Hepatocyte (in vitro differentiated cells): ENCODE data around the gene LYSET. TPM values are rescaled to one million over a fixed set of nuclear protein-coding genes. Genes with fewer than 3 reads are reported as not detected.
"Not testable (repeated sequence)": the region's sequence is repeated elsewhere in the genome, so short reads cannot be mapped to it uniquely, and the experiment has no call there.

Source experiments
- DNase-seq: peaks from one replicate; pipeline ENCODE4 v3.0.0-alpha.2; 2016; ENCODE audit warnings: low spot score
- H2AFZ ChIP-seq: fragments of 200-600 bp; sonication (generic); 2 replicates; pipeline ENCODE4 v1.6.0; 2016; ENCODE audit warnings: antibody characterized with exemption, mild to moderate bottlenecking
- H3K27ac ChIP-seq: fragments of 200-600 bp; sonication (generic); 2 replicates; pipeline ENCODE4 v1.5.1; 2016; ENCODE audit warnings: mild to moderate bottlenecking
- H3K27me3 ChIP-seq: fragments of 200-600 bp; sonication (generic); 2 replicates; pipeline ENCODE4 v1.6.1; 2016
- H3K36me3 ChIP-seq: fragments of 200-600 bp; sonication (generic); replicated peaks from 2 replicates; pipeline ENCODE4 v1.5.1; 2016; ENCODE audit warnings: low read depth; ENCODE audit not compliant: insufficient read depth
- H3K4me1 ChIP-seq: fragments of 200-600 bp; sonication (generic); 2 replicates; pipeline ENCODE4 v1.5.1; 2016; ENCODE audit warnings: mild to moderate bottlenecking, moderate library complexity; ENCODE audit not compliant: insufficient read depth
- H3K4me2 ChIP-seq: fragments of 200-600 bp; sonication (generic); 2 replicates; pipeline ENCODE4 v1.6.0; 2016
- H3K4me3 ChIP-seq: fragments of 200-600 bp; sonication (generic); 2 replicates; pipeline ENCODE4 v1.5.1; 2016; ENCODE audit warnings: mild to moderate bottlenecking
- H3K79me2 ChIP-seq: fragments of 200-600 bp; sonication (generic); 2 replicates; pipeline ENCODE4 v1.6.0; 2017; ENCODE audit warnings: mild to moderate bottlenecking
- H3K9me2 ChIP-seq: fragments of 200-600 bp; sonication (generic); replicated peaks from 2 replicates; pipeline ENCODE4 v1.6.0; 2017; ENCODE audit warnings: mild to moderate bottlenecking; ENCODE audit not compliant: insufficient read depth
- H3K9me3 ChIP-seq: fragments of 200-600 bp; sonication (generic); 2 replicates; pipeline ENCODE4 v1.5.1; 2016; ENCODE audit warnings: low read depth, mild to moderate bottlenecking
- H4K20me1 ChIP-seq: fragments of 200-600 bp; sonication (generic); 2 replicates; pipeline ENCODE4 v1.6.0; 2016; ENCODE audit warnings: mild to moderate bottlenecking; ENCODE audit not compliant: insufficient read depth, poor library complexity, severe bottlenecking
- EZH2 ChIP-seq: fragments of 200-600 bp; sonication (generic); IDR thresholded peaks from 2 replicates; pipeline ENCODE4 v1.6.1; 2016; ENCODE audit warnings: antibody characterized with exemption, mild to moderate bottlenecking, borderline replicate concordance
- EZH2phosphoT487 ChIP-seq: fragments of 200-600 bp; sonication (generic); IDR thresholded peaks from one replicate; pipeline ENCODE4 v1.6.1; 2018; ENCODE audit warnings: antibody characterized with exemption, mild to moderate bottlenecking, low read depth, moderate library complexity; ENCODE audit not compliant: unreplicated experiment, severe bottlenecking
- WGBS: methylation state at CpG from one replicate; pipeline ENCODE4 v1.1.6; 2016; ENCODE audit warnings: low lambda C conversion rate; ENCODE audit errors: missing lambda C conversion rate; 5-methylcytosine and 5-hydroxymethylcytosine counted together
- polyA plus RNA-seq: library from polyadenylated mRNA; unstranded; fragments of >200 nt; fragmentation: Nextera tagmentation; extraction: Ambion mirVana; gene quantifications from 2 replicates; pipeline ENCODE4 v1.2.1, GENCODE V29; 2016
- total RNA-seq: library from RNA; depleted of rRNA; stranded (reverse); fragments of >200 nt; gene quantifications from 2 replicates; pipeline ENCODE4 v1.2.3, GENCODE V29; 2014
- TF ChIP-seq, protein P1 (sequence below): fragments of 200-600 bp; sonication (generic); IDR thresholded peaks from 2 replicates; pipeline ENCODE4 v1.5.1; 2016; ENCODE audit warnings: antibody characterized with exemption, mild to moderate bottlenecking; ENCODE audit not compliant: poor library complexity

LYSET gene
- total and polyA plus RNA-seq, 2 experiments from 2014 or later: 17.8 to 53.0 TPM

DNA sequence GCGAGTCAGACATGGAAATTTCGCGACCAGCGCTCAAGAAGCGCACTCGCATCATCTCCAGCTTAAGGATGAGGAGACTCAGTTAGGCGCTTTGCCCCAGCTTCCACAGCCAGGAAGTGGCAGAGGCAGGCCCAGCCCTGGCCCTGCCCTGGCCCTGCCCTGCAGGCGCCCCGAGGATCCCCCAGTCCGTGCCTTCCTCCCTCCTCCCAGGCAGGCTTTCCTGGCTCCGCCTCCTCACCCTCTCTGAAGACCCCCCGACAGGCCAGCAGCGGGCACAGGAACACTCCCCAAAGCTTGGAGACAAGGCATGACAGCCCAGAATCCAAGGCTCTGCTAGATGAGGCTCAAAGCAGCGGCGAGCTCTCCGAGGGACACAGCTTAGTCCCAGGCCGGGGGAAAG lies 47.0 kb downstream of the LYSET start:
- 93% methylated on average over 15 of the region's 17 CpGs for WGBS
- DNase-seq: no peak
- Histone ChIP-seq H3K27me3 (no peaks in the 10 kb centered on the region), H3K79me2 (no peaks in the 10 kb centered on the region), H3K9me2 (no peaks in the 10 kb centered on the region), H3K36me3 (no peaks in the 10 kb centered on the region), H3K4me1 (no peaks in the 10 kb centered on the region), H3K4me2 (no peak overlapping the region), H3K27ac (no peak overlapping the region), H3K9me3 (no peaks in the 10 kb centered on the region), H4K20me1 (no peaks in the 10 kb centered on the region), H2AFZ (no peak overlapping the region), H3K4me3 (no peak overlapping the region)
- TF ChIP-seq, protein P1, sequence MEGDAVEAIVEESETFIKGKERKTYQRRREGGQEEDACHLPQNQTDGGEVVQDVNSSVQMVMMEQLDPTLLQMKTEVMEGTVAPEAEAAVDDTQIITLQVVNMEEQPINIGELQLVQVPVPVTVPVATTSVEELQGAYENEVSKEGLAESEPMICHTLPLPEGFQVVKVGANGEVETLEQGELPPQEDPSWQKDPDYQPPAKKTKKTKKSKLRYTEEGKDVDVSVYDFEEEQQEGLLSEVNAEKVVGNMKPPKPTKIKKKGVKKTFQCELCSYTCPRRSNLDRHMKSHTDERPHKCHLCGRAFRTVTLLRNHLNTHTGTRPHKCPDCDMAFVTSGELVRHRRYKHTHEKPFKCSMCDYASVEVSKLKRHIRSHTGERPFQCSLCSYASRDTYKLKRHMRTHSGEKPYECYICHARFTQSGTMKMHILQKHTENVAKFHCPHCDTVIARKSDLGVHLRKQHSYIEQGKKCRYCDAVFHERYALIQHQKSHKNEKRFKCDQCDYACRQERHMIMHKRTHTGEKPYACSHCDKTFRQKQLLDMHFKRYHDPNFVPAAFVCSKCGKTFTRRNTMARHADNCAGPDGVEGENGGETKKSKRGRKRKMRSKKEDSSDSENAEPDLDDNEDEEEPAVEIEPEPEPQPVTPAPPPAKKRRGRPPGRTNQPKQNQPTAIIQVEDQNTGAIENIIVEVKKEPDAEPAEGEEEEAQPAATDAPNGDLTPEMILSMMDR: no peak
- TF ChIP-seq EZH2phosphoT487 (no peak), EZH2 (no peak)

DNA sequence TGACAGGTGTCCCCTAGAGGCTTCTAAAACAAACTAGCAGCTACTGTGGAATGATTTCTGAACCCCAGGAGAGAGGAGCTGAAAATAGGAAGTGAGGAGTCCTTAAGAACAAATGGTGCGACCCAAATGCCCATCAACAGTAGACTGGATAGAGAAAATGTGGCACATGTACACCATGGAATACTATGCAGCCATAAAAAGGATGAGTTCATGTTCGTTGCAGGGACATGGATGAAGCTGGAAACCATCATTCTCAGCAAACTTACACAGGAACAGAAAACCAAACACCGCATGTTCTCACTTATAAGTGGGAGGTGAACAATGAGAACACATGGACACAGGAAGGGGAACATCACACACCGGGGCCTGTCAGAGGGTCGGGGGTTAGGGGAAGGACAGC lies 48.0 kb downstream of the LYSET start:
- not testable (repeated sequence) for H3K79me2 ChIP-seq, H3K36me3 ChIP-seq, H3K4me3 ChIP-seq, H4K20me1 ChIP-seq, H3K27me3 ChIP-seq, H3K27ac ChIP-seq, H3K4me1 ChIP-seq, H3K9me3 ChIP-seq, H3K4me2 ChIP-seq, H2AFZ ChIP-seq, H3K9me2 ChIP-seq, DNase-seq
- WGBS: 93% methylated on average over 5 of the region's 5 CpGs

DNA sequence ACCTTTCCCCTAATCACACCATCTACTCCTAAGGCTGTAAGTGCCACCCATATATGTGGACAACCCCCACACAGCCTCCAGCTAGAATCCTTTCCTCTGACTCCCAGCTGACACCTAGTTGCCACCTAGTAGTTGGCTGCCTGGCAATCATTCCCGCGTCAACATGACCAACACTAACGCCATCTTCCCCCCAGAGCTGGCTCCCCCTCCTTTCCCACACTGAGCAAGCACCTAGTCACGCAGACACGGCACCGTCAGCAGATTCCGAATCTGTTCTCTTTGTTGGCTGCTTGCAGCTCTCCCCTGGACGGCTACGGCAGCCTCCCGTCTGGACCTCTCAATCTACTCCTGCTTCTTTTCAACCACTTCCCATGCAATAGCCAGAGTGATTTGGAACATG lies 49.7 kb downstream of the LYSET start:
- H3K79me2 ChIP-seq: no peaks in the 10 kb centered on the region
- H3K4me3 ChIP-seq: no peak overlapping the region
- no peak overlapping the region for H3K27ac ChIP-seq
- no peaks in the 10 kb centered on the region for H3K27me3 ChIP-seq
- H3K36me3 ChIP-seq: no peaks in the 10 kb centered on the region
- no peak overlapping the region for H3K4me2 ChIP-seq
- H4K20me1 ChIP-seq: no peaks in the 10 kb centered on the region
- H3K4me1 ChIP-seq: no peaks in the 10 kb centered on the region
- 57% methylated on average over 10 of the region's 10 CpGs for WGBS
- H3K9me2 ChIP-seq: no peaks in the 10 kb centered on the region
- no peak for TF ChIP-seq EZH2
- TF ChIP-seq, protein P1: no peak
- no peak for TF ChIP-seq EZH2phosphoT487
- no peaks in the 10 kb centered on the region for H3K9me3 ChIP-seq
- no peak overlapping the region for H2AFZ ChIP-seq
- DNase-seq: no peak

Other genes with a start within 250 kb of the LYSET start
- gene ITPK1, start 69.4 kb upstream of the LYSET start, total RNA-seq: 55.9 and 66.7 TPM in 2 replicates
- 47.4 and 49.8 TPM in 2 replicates for gene ITPK1, start 69.4 kb upstream of the LYSET start, polyA plus RNA-seq
- gene MOAP1, start 420 bp upstream of the LYSET start, total RNA-seq: 35.5 and 36.2 TPM in 2 replicates
- 26.1 and 27.3 TPM in 2 replicates for gene MOAP1, start 420 bp upstream of the LYSET start, polyA plus RNA-seq
- 22.2 and 22.7 TPM in 2 replicates for gene GON7, start 21.7 kb downstream of the LYSET start, total RNA-seq
- 13.7 and 17.8 TPM in 2 replicates for gene GON7, start 21.7 kb downstream of the LYSET start, polyA plus RNA-seq
- gene UBR7, start 21.9 kb downstream of the LYSET start, total RNA-seq: 14.9 and 16.3 TPM in 2 replicates
- 12.1 and 13.1 TPM in 2 replicates for gene UBR7, start 21.9 kb downstream of the LYSET start, polyA plus RNA-seq
- 24.5 and 25.8 TPM in 2 replicates for gene BTBD7, start 147.7 kb downstream of the LYSET start, total RNA-seq
- 14.4 and 14.8 TPM in 2 replicates for gene BTBD7, start 147.7 kb downstream of the LYSET start, polyA plus RNA-seq
- not detected in 2 replicates for gene COX8C, start 161.9 kb downstream of the LYSET start, total RNA-seq
- gene COX8C, start 161.9 kb downstream of the LYSET start, polyA plus RNA-seq: not detected in 2 replicates
- 0.20 TPM in 2 replicates for gene UNC79, start 245.6 kb downstream of the LYSET start, total RNA-seq
- 0.15 and 0.16 TPM in 2 replicates for gene UNC79, start 245.6 kb downstream of the LYSET start, polyA plus RNA-seq